Left colon (tissue), 2 donors: ENCODE results near the gene GRIN2B. TPM values are rescaled to one million over a fixed set of nuclear protein-coding genes. Genes with fewer than 3 reads are reported as not detected.
A peak's percentile ranks its signal among the peaks of the same experiment; 100 is the strongest.

Experiments used
- ATAC-seq: fragments of 200-7000 bp; cut with Tn5 transposase; one replicate; pipeline ENCODE4 v1.9.1; 2020; ENCODE audit warnings: mild to moderate bottlenecking, moderate library complexity
- DNase-seq, 2 donors: peaks; one replicate each; pipeline ENCODE4 v3.0.0-alpha.2; 2020
- intact Hi-C, 2 donors: fragments of 100-400 bp; cut with DNase I in 1 of 2; cut with micrococcal nuclease in 1 of 2; formaldehyde crosslinking; loops; one replicate each; pipeline versions ENCODE4 v1.11.2 to v1.14.0; 2022; cut with DNase I, micrococcal nuclease
- long read RNA-seq: library from polyadenylated mRNA; unstranded; transcript quantifications from one replicate; pipeline ENCODE4 v2.0.0, GENCODE V29; 2021
- total RNA-seq, 2 donors: library from RNA; stranded (reverse); fragmentation: NEBNext Ultra II Directional; extraction: Animal tissue kit (Norgen Biotek cat#: 25700); gene quantifications; one replicate each; pipeline ENCODE4 v1.2.1, GENCODE V29; 2021
- donor health status: DM: no; HTN: no; CAD: no.
- donor health status: DM: yes; HTN: yes; CAD: no.

GRIN2B gene
- total RNA-seq, result 1 to 10 TPM in 1 of 2 donors, under 1 TPM in 1; 0.78 to 1.4 TPM
- long read RNA-seq, result 0 reads

DNA sequence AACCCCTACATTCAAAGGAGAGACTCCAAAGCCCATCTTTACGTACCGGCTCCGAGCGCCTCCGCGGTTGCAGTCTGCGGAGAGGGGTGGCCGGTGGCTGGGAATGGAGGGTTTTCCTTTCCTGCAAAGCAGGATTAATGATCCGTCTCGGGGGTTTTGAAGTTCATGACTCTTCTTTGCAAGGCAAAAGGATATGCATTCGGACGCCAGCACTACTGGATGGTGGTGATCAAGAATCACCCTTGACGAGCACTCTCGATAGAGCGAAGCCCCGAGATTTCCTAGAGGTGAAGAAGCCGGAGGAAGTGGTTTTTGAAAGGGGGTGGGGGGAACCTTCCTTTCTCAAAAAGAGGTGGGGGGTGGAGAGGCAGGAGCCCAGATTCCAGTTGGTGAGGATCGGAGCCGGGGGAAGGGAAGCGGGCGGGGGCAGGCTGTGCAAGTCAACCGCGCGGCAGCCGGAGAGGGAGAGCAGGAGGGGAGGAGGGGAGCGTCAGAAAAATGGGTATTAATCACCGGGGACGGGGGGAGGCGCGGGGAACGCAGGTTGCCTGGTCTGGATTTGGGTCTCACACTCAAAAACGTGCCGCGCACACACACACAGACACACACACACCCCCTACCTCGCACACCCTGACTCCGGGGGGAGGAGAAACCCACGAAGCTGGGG lies at the start of gene GRIN2B:
Gene GRIN2B (minus strand): TSS at position 307 of the 667 bp plus-strand sequence. CDS start 115,394 bp downstream, outside the sequence.
- DNase-seq, result peak in 1 of 2 donors; percentile 13
- peak; percentile 50 for ATAC-seq
- intact Hi-C loops, result no loop called here

GRCh38 chr12:14026537-14026936 lies 45.1 kb upstream of the GRIN2B start:
- ATAC-seq (no peak), DNase-seq (no peak)
- intact Hi-C loops, result no loop called here

GRCh38 chr12:14024591-14024990 lies 43.2 kb upstream of the GRIN2B start:
- ATAC-seq (no peak), DNase-seq (no peak)
- intact Hi-C loops, result no loop called here

DNA sequence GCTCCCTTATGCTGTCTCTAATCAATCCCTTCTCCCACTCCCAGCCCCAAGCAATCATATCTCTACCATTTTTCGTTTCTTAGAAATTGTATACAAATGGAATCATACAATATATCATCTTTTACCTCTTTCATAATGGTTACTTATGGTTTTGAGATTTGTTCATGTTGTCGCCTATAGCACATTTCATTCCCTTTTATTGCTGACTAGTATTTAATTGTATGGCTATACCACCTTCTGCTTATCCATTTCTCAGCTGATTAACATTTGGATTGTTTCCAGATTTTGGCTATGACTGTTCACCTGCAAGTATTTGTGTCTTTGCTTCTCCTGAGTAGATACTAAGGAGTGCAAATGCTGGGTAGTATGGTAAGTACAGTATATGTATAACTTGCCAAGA lies 36.7 kb upstream of the GRIN2B start:
- no peak for ATAC-seq
- DNase-seq, result no peak
- intact Hi-C loops, result no loop called here

- intact Hi-C loops, result no loop called here
- no peak for DNase-seq
- ATAC-seq, result peak; percentile 37
Observed at GRCh38 chr12:14010989-14011388, 29.6 kb upstream of the GRIN2B start.

GRCh38 chr12:14007639-14008038 lies 26.2 kb upstream of the GRIN2B start:
- no peak for ATAC-seq

GRCh38 chr12:13992585-13992984 lies 11.2 kb upstream of the GRIN2B start:
- intact Hi-C loops, result no loop called here
- peak; percentile 97 for ATAC-seq

More at GRCh38 chr12:14007639-14008038, 26.2 kb upstream of the GRIN2B start:
- intact Hi-C loops, result no loop called here
- no peak for DNase-seq

GRCh38 chr12:13992106-13992505 lies 10.7 kb upstream of the GRIN2B start:
- no peak for DNase-seq
- intact Hi-C loops, result no loop called here
- peak; percentile 43 for ATAC-seq

More at GRCh38 chr12:13992585-13992984, 11.2 kb upstream of the GRIN2B start:
- no peak for DNase-seq

- intact Hi-C loops, result no loop called here
- no peak for ATAC-seq
- DNase-seq, result no peak
Observed at GRCh38 chr12:13986031-13986430, 4.6 kb upstream of the GRIN2B start.

GRCh38 chr12:13981990-13982389 lies 588 bp upstream of the GRIN2B start:
- DNase-seq (peak in 1 of 2 donors; percentile 22), ATAC-seq (peak; percentile 54)
- intact Hi-C loops, result no loop called here

- ATAC-seq (peak; percentile 68), DNase-seq (peak in 1 of 2 donors; percentile 7)
- intact Hi-C loops, result no loop called here
Observed at GRCh38 chr12:13980538-13981295, 685 bp downstream of the GRIN2B start.

- ATAC-seq (no peak), DNase-seq (no peak)
- intact Hi-C loops, result no loop called here
Observed at GRCh38 chr12:13979772-13980378, 1.5 kb downstream of the GRIN2B start.

- ATAC-seq (no peak), DNase-seq (no peak)
- intact Hi-C loops, result no loop called here
Observed at GRCh38 chr12:13978876-13979275, 2.5 kb downstream of the GRIN2B start.

DNA sequence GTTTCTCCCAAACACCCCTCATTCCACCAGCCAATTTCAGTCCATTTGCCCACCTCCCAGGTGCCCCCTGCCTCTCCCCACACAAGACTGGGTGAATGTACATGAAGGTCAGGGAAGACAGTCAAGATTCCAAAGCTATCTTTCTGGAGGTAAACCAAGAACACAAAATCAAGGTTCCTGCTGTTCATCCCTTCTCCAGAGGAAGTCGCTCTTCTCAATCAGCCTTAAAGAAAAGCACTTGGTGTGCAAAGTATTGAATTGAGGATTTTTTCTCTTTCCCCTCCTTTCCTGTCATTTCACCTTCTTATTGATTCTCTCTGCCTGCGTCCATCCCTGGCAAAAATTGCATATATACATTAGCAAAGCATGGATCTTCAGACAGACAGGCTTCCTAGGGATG lies 4.5 kb downstream of the GRIN2B start:
- no peak for ATAC-seq
- intact Hi-C loops, result no loop called here
- no peak for DNase-seq

GRCh38 chr12:13976028-13976584 lies 5.3 kb downstream of the GRIN2B start:
- intact Hi-C loops, result no loop called here
- no peak for ATAC-seq

GRCh38 chr12:13973996-13974395 lies 7.4 kb downstream of the GRIN2B start:
- intact Hi-C loops, result no loop called here
- no peak for ATAC-seq
- no peak for DNase-seq

More at GRCh38 chr12:13976028-13976584, 5.3 kb downstream of the GRIN2B start:
- DNase-seq, result no peak

GRCh38 chr12:13970803-13971202 lies 10.6 kb downstream of the GRIN2B start:
- no peak for DNase-seq
- intact Hi-C loops, result no loop called here
- ATAC-seq, result no peak

- intact Hi-C loops, result no loop called here
- ATAC-seq, result peak; percentile 55
Observed at GRCh38 chr12:13968281-13968680, 13.1 kb downstream of the GRIN2B start.

GRCh38 chr12:13964666-13965065 lies 16.7 kb downstream of the GRIN2B start:
- DNase-seq (no peak), ATAC-seq (no peak)
- intact Hi-C loops, result no loop called here

More at GRCh38 chr12:13968281-13968680, 13.1 kb downstream of the GRIN2B start:
- DNase-seq, result no peak
